Epithelial cell of esophagus (primary cell): ENCODE results near the gene DOK7.
A peak's percentile ranks its signal among the peaks of the same experiment; 100 is the strongest.

Experiments used
- DNase-seq: peaks from one replicate; pipeline ENCODE4 v3.0.0; 2010; ENCODE audit warnings: low read depth
- H3K4me3 ChIP-seq: 2 replicates; pipeline ENCODE4 v1.5.1; 2011; ENCODE audit warnings: mild to moderate bottlenecking, low read length, control low read depth
- TF ChIP-seq, protein P1 (sequence below): IDR thresholded peaks from 2 replicates; pipeline ENCODE4 v1.5.1; 2011; ENCODE audit warnings: low read depth, mild to moderate bottlenecking, low read length, control low read depth, inconsistent platforms; ENCODE audit not compliant: insufficient read depth; ENCODE audit errors: missing control alignments

DOK7 gene

DNA sequence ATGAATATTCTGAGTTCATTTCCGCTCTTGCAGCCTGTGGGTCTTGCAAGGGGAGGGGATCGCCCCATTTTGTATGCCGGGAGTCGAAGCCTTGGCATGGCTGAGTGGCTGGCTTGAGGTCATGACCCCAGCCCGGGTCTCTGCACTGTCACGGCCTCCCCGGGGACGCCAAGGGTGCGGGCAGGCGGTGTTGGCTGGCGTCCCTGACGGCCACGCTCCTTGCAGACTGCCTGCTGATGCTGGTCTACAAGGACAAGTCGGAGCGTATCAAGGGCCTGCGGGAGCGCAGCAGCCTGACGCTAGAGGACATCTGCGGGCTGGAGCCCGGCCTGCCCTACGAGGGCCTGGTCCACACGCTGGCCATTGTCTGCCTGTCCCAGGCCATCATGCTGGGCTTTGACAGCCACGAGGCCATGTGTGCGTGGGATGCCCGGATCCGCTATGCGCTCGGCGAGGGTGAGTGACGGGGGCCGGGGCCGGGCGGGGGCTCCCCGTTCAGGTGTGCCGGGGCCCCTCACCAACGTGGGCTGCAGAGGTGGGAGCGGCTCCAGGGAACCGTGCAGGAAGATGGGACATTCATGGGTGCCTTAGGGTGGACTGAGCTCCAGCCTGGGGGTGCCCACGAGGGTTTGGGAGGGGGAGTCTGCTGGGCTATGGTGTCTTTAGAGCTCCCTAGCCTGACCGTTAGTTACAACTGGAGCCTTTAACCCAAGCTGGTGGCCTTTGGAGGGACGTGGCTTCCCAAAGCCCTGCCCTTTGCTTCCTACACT is 10.3 kb downstream of the DOK7 start:
- TF ChIP-seq, protein P1, sequence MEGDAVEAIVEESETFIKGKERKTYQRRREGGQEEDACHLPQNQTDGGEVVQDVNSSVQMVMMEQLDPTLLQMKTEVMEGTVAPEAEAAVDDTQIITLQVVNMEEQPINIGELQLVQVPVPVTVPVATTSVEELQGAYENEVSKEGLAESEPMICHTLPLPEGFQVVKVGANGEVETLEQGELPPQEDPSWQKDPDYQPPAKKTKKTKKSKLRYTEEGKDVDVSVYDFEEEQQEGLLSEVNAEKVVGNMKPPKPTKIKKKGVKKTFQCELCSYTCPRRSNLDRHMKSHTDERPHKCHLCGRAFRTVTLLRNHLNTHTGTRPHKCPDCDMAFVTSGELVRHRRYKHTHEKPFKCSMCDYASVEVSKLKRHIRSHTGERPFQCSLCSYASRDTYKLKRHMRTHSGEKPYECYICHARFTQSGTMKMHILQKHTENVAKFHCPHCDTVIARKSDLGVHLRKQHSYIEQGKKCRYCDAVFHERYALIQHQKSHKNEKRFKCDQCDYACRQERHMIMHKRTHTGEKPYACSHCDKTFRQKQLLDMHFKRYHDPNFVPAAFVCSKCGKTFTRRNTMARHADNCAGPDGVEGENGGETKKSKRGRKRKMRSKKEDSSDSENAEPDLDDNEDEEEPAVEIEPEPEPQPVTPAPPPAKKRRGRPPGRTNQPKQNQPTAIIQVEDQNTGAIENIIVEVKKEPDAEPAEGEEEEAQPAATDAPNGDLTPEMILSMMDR: no peak
- DNase-seq: peak; percentile 47
- no peak overlapping the region for H3K4me3 ChIP-seq

DNA sequence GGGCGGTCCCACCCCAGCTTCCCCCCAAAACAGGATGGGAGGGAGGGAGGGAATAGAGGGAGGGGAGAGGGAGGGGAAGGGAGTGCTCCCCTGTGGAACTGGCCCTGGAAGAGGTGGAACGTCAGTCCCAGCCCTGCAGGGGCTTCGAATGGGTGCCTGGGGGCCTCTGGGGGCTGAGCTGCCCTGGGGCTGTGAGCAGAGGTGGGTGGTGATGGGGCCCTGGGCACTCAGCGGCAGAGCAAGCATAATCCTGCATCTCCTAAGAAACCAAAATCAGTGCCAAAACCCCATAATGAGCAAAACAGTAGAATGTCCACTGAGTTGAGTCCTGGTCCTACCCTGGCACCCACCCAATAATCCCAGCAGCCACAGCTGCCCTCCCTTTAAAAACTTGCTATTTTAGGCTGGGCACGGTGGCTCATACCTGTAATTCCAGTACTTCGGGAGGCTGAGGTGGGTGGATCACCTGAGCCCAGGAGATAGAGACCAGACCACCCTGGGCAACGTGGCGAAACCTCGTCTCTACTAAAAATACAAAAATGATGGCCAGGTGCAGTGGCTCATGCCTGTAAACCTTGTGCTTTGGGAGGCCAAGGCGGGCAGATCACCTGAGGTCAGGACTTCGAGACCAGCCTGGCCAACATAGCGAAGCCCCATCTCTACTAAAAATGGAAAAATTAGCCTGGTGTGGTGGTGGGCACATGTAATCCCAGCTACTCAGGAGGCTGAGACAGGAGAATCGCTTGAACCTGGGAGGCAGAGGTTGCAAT is 11.1 kb downstream of the DOK7 start:
- TF ChIP-seq, protein P1: no peak
- no peak for DNase-seq
- H3K4me3 ChIP-seq: no peak overlapping the region

DNA sequence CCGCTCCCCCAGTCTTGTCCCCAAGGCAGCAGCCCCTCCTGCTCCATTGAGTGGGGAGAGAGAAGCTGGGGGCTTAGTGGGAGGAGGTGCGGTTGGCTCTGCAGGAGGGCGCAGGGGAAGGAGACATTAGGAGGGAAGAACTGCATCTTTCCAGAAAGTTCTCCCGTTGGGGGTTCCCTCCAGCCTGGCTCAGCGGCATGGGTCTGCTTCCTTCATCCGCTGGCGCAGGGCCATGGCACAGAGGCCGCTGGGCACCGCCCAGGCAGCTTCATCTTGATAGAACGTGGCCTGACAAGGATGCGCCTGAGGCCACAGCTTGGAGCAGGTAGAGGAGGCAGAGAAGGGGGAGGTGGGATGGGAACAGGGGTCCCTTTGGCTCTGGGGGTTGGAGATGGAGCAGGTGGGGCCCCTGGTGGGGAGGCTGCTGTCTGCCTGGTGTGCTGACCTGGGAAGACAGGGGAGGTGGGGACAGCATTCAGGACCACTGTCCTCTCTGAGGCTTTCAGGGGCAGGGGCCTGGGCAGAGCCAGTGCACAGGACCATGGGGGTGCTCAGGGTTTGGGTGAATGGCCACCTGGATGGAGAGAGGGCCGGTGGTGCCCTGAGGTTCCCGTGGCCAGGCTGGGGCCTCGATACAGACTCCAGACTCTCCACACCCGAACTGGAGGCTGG is 12.1 kb downstream of the DOK7 start:
- DNase-seq: no peak
- H3K4me3 ChIP-seq: no peak overlapping the region
- TF ChIP-seq, protein P1: no peak

DNA sequence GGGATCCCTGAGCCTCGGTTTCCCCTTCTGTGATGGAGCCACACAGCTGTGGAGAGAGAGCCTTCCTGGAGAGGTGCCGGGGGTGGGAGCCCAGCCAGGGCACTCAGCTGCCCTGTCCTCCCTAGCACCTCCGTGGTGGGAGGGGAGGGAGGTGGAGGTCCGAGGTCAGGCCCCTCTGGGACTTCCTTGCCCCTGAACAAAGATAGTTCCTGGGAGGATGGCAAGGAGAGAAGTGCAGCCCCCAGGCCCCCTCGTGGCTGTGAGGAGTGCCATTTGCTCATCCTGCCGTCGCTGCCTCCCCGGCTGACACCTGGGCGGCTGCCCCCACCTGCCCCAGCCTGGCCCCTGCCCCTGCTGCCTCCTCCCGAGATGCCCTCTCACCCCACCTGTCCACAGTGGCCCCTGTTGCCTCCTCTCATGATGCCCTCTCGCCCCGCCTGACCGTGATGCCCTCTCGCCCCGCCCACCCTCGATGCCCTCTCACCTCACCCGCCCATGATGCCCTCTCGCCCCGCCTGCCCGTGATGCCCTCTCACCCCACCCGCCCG is 12.7 kb downstream of the DOK7 start:
- TF ChIP-seq, protein P1: no peak
- DNase-seq: no peak
- H3K4me3 ChIP-seq: no peak overlapping the region

DNA sequence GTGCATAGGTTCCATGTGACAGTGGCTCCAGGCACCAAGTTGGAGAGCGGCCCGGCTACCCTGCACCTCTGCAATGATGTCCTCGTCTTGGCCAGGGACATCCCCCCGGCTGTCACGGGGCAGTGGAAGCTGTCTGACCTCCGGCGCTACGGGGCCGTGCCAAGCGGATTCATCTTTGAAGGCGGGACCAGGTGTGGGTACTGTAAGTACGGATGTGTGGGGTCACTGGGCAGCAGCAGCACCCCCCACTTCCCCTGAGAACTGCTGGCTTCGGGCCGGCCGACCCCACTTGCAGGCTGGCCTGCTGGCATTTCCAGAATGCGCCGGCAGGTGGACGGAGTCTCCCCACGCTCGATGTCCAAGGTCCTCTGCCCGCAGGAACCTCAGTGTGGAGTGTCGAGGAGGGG is 13.2 kb downstream of the DOK7 start:
- TF ChIP-seq, protein P1: no peak
- H3K4me3 ChIP-seq: no peak overlapping the region
- no peak for DNase-seq

DNA sequence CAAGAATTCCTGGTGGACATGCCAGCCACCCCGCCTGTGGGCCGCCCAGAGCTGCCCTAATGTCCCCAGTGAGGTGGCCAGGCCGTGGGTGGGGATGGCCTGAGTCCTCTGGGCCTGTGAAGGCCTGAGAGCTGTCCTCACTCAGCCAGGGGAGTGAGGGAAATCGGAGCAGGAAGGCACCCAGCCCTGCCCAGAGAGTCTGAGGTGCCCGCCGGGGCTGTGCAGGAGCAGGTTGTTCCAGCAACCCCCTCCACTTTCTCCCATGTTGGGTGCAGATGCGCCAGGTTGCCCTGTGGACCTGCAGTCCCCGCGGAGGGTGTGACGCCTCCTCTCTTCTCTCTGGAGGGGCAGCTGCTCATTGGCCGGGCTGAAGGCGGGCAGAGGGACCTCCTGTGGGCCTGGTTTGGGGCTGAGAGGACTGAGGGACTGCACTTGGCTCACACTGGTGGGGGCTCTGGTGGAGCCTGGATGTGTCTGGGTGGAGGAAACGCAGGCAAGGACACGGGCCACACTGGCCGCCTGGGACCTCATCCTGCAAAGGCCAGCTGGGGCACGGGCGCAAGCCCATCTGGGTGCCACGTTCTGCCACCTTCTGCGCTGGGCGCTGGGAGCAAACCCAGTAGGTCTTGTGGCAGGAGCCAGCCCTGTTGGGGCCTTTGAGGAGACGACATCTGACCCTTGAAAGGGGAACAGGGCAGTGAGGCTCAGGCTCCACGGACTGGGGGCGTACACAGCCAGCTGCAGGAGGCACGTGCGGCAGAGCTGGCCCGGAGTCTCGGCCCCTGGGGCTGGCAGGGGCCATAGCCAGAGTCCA is 14.0 kb downstream of the DOK7 start:
- TF ChIP-seq, protein P1: no peak
- no peak for DNase-seq
- H3K4me3 ChIP-seq: no peak overlapping the region
